RKO (cell line): ENCODE measurements around the gene ZNF276.
"Not testable (repeated sequence)": the region's sequence is repeated elsewhere in the genome, so short reads cannot be mapped to it uniquely, and the experiment has no call there.

ENCODE experiments used
- DNase-seq: peaks from one replicate; pipeline ENCODE4 v3.0.0-alpha.2; 2016; ENCODE audit warnings: low spot score

Gene ZNF276

GRCh38 chr16:89720813-89721545 lies at the start of gene ZNF276, which contains the start of gene VPS9D1:
TSS of gene ZNF276 (plus strand) at chr16:89721537. CDS start at chr16:89721641, 104 bp downstream.
TSS of gene VPS9D1 (minus strand) at chr16:89720898. CDS start at chr16:89720861, 37 bp downstream.
- peak; percentile 80 for DNase-seq

- DNase-seq = not testable (repeated sequence)
Measured at GRCh38 chr16:89671565-89671964, 49.8 kb upstream of the ZNF276 start.

- DNase-seq = no peak
Measured at GRCh38 chr16:89672177-89672941, 49.0 kb upstream of the ZNF276 start.

- no peak for DNase-seq
Measured at GRCh38 chr16:89678258-89678657, 43.1 kb upstream of the ZNF276 start.

- no peak for DNase-seq
Measured at GRCh38 chr16:89685916-89686315, 35.4 kb upstream of the ZNF276 start.

- DNase-seq = peak; percentile 90
Measured at GRCh38 chr16:89686520-89687091, 34.7 kb upstream of the ZNF276 start, which contains the start of gene CDK10. TSS of gene CDK10 (plus strand) at chr16:89686689. CDS start at chr16:89686711, 22 bp downstream.

GRCh38 chr16:89687092-89687940 lies 34.0 kb upstream of the ZNF276 start:
- peak; percentile 77 for DNase-seq

- no peak for DNase-seq
Measured at GRCh38 chr16:89688395-89688794, 32.9 kb upstream of the ZNF276 start.

- DNase-seq = no peak
Measured at GRCh38 chr16:89689142-89689541, 32.2 kb upstream of the ZNF276 start.

GRCh38 chr16:89689621-89690020 lies 31.7 kb upstream of the ZNF276 start:
- not testable (repeated sequence) for DNase-seq

- DNase-seq = no peak
Measured at GRCh38 chr16:89690392-89690901, 30.9 kb upstream of the ZNF276 start.

- DNase-seq = no peak
Measured at GRCh38 chr16:89691231-89691985, 29.9 kb upstream of the ZNF276 start.

- DNase-seq = no peak
Measured at GRCh38 chr16:89691986-89692569, 29.3 kb upstream of the ZNF276 start.

GRCh38 chr16:89693289-89693731 lies 28.0 kb upstream of the ZNF276 start:
- no peak for DNase-seq

GRCh38 chr16:89693931-89694783 lies 27.2 kb upstream of the ZNF276 start:
- DNase-seq = no peak

- DNase-seq = not testable (repeated sequence)
Measured at GRCh38 chr16:89694784-89695085, 26.6 kb upstream of the ZNF276 start.

- DNase-seq = no peak
Measured at GRCh38 chr16:89695086-89695874, 26.1 kb upstream of the ZNF276 start.

GRCh38 chr16:89695875-89696669 lies 25.3 kb upstream of the ZNF276 start:
- no peak for DNase-seq
